Measurements from ENCODE around the gene RRAGD.
"Not testable (repeated sequence)": the region's sequence is repeated elsewhere in the genome, so short reads cannot be mapped to it uniquely, and the experiment has no call there.

DNA sequence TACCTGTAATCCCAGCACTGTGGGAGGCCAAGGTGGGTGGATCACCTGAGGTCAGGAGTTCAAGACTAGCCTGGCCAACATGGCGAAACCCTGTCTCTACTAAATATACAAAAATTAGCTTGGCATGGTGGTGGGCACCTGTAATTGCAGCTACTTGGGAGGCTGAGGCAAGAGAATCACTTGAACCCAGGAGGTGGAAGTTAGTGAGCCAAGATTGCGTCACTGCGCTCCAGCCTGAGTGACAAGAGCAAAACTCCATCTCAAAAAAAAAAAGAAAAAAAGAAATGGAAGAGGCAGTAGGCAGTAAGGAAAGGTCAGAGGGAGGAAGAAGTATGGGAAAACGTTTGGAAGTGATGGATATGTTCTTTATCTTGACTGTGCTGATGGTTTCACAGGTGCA is 14.2 kb downstream of the RRAGD start:
- TF ChIP-seq, protein P1, sequence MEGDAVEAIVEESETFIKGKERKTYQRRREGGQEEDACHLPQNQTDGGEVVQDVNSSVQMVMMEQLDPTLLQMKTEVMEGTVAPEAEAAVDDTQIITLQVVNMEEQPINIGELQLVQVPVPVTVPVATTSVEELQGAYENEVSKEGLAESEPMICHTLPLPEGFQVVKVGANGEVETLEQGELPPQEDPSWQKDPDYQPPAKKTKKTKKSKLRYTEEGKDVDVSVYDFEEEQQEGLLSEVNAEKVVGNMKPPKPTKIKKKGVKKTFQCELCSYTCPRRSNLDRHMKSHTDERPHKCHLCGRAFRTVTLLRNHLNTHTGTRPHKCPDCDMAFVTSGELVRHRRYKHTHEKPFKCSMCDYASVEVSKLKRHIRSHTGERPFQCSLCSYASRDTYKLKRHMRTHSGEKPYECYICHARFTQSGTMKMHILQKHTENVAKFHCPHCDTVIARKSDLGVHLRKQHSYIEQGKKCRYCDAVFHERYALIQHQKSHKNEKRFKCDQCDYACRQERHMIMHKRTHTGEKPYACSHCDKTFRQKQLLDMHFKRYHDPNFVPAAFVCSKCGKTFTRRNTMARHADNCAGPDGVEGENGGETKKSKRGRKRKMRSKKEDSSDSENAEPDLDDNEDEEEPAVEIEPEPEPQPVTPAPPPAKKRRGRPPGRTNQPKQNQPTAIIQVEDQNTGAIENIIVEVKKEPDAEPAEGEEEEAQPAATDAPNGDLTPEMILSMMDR (IDR thresholded peaks at IDR 0.05) = not testable (repeated sequence)
- TF ChIP-seq POLR2AphosphoS5 (IDR thresholded peaks at IDR 0.05); POLR2A (IDR thresholded peaks at IDR 0.05; ENCODE audit: low read depth); EP300 (IDR thresholded peaks at IDR 0.05): not testable (repeated sequence)

Measured in esophagus muscularis mucosa (tissue), 4 donors.